Liver (tissue), 9 donors: Measurements from ENCODE around the gene ANKMY1. TPM values are rescaled to one million over a fixed set of nuclear protein-coding genes. Genes with fewer than 3 reads are reported as not detected.

Source experiments
- DNase-seq: peaks from one replicate; pipeline ENCODE4 v3.0.0-alpha.2; 2017; ENCODE audit warnings: low spot score
- H3K27ac ChIP-seq, 2 donors: one replicate each; pipeline ENCODE4 v1.7.0; 2013; ENCODE audit warnings: inconsistent platforms in 2 of 2, low read length in 2 of 2, control low read depth in 1 of 2, low read depth in 1 of 2, mild to moderate bottlenecking in 1 of 2
- H3K27me3 ChIP-seq, 4 donors: one replicate each; pipeline versions ENCODE4 v1.6.1 to v1.7.0; 2013; ENCODE audit warnings: low read length in 3 of 4, inconsistent platforms in 1 of 4, mild to moderate bottlenecking in 1 of 4, moderate library complexity in 1 of 4; ENCODE audit not compliant: control insufficient read depth in 4 of 4, insufficient read depth in 4 of 4
- H3K36me3 ChIP-seq, 4 donors: one replicate each; pipeline versions ENCODE4 v1.6.1 to v1.7.0; 2013; ENCODE audit warnings: low read length in 3 of 4, mild to moderate bottlenecking in 3 of 4, low read depth in 1 of 4, moderate library complexity in 1 of 4; ENCODE audit not compliant: control insufficient read depth in 4 of 4, insufficient read depth in 3 of 4
- H3K4me1 ChIP-seq, 4 donors: one replicate each; pipeline versions ENCODE4 v1.6.1 to v1.7.0; 2013; ENCODE audit warnings: low read length in 3 of 4, mild to moderate bottlenecking in 3 of 4, moderate library complexity in 1 of 4; ENCODE audit not compliant: control insufficient read depth in 4 of 4, insufficient read depth in 4 of 4
- H3K4me3 ChIP-seq, 3 donors: one replicate each; pipeline versions ENCODE4 v1.6.1 to v1.7.0; 2013; ENCODE audit warnings: low read length in 3 of 3, control low read depth in 1 of 3, low read depth in 1 of 3, mild to moderate bottlenecking in 1 of 3
- H3K9ac ChIP-seq, 2 donors: one replicate each; pipeline ENCODE4 v1.7.0; 2013; ENCODE audit warnings: low read length in 2 of 2, mild to moderate bottlenecking in 2 of 2, moderate library complexity in 2 of 2, control low read depth in 1 of 2, low read depth in 1 of 2
- H3K9me3 ChIP-seq, 4 donors: one replicate each; pipeline versions ENCODE4 v1.6.1 to v1.7.0; 2013; ENCODE audit warnings: low read length in 3 of 4; ENCODE audit not compliant: control insufficient read depth in 4 of 4
- EGR1 ChIP-seq, 2 donors: IDR thresholded peaks; 2 replicates each; pipeline ENCODE4 v1.6.1; 2016 to 2018; ENCODE audit warnings: antibody characterized with exemption in 2 of 2, low read depth in 2 of 2
- FOXA1 ChIP-seq: IDR thresholded peaks from 2 replicates; pipeline ENCODE4 v1.6.1; 2016; ENCODE audit warnings: antibody characterized with exemption
- GABPA ChIP-seq, 2 donors: IDR thresholded peaks in 1 of 2; conservative IDR thresholded peaks in 1 of 2; 2 replicates each; pipeline ENCODE4 v1.6.1; 2016; ENCODE audit warnings: antibody characterized with exemption in 2 of 2, mild to moderate bottlenecking in 1 of 2, moderate library complexity in 1 of 2
- HNF4A ChIP-seq, 2 donors: conservative IDR thresholded peaks; 2 replicates each; pipeline ENCODE4 v1.6.1; 2016; ENCODE audit warnings: antibody characterized with exemption in 2 of 2, mild to moderate bottlenecking in 2 of 2
- HNF4G ChIP-seq: IDR thresholded peaks from 2 replicates; pipeline ENCODE4 v1.6.1; 2016; ENCODE audit warnings: antibody characterized with exemption
- JUND ChIP-seq, 2 donors: IDR thresholded peaks; 2 replicates each; pipeline ENCODE4 v1.6.1; 2016; ENCODE audit warnings: antibody characterized with exemption in 2 of 2
- NR2F2 ChIP-seq: IDR thresholded peaks from 2 replicates; pipeline ENCODE4 v1.6.1; 2016; ENCODE audit warnings: antibody characterized with exemption
- RAD21 ChIP-seq, 2 donors: IDR thresholded peaks; 2 replicates each; pipeline ENCODE4 v1.6.1; 2016; ENCODE audit warnings: antibody characterized with exemption in 2 of 2, mild to moderate bottlenecking in 2 of 2
- REST ChIP-seq: IDR thresholded peaks from 2 replicates; pipeline ENCODE4 v1.6.1; 2016; ENCODE audit warnings: antibody characterized with exemption, mild to moderate bottlenecking
- SP1 ChIP-seq: IDR thresholded peaks from 2 replicates; pipeline ENCODE4 v1.6.1; 2018; ENCODE audit warnings: antibody characterized with exemption, mild to moderate bottlenecking
- TAF1 ChIP-seq: conservative IDR thresholded peaks from 2 replicates; pipeline ENCODE4 v1.6.1; 2016; ENCODE audit warnings: antibody characterized with exemption, mild to moderate bottlenecking
- YY1 ChIP-seq: IDR thresholded peaks from 2 replicates; pipeline ENCODE4 v1.6.1; 2016; ENCODE audit warnings: antibody characterized with exemption, mild to moderate bottlenecking
- WGBS: extraction: QIAGEN DNeasy Blood & Tissue Kit; methylation state at CpG from one replicate; pipeline ENCODE4 v1.1.7; 2013; 5-methylcytosine and 5-hydroxymethylcytosine counted together
- polyA plus RNA-seq, 2 donors: library from polyadenylated mRNA; stranded (reverse) in 1 of 2; unstranded in 1 of 2; fragments of 200-250 nt in 1 of 2; fragments of >200 nt in 1 of 2; fragmentation: Nextera tagmentation in 1 of 2; extraction: Ambion mirVana in 1 of 2; gene quantifications; one replicate each; pipeline versions ENCODE4 v1.2.1 to v1.2.3, GENCODE V29; 2013 to 2015
- total RNA-seq, 2 donors: library from RNA; depleted of rRNA; stranded (reverse); fragments of >200 nt; gene quantifications; one replicate each; pipeline ENCODE4 v1.2.3, GENCODE V29; 2014
- TF ChIP-seq, protein P1 (sequence below): IDR thresholded peaks from 2 replicates; pipeline ENCODE4 v1.6.1; 2016; ENCODE audit warnings: antibody characterized with exemption
- TF ChIP-seq, protein P2 (sequence below): fragments of 150-350 bp; IDR thresholded peaks from 2 replicates; pipeline ENCODE4 v1.5.1; 2017; ENCODE audit warnings: improper control_type of control experiment, low read depth, low read length; ENCODE audit not compliant: missing input control
- TF ChIP-seq, protein P3 (sequence below): IDR thresholded peaks from 2 replicates; pipeline ENCODE4 v1.6.1; 2016; ENCODE audit warnings: antibody characterized with exemption
- donor health status: healthy.
- donor health status: healthy.
- donor health status: healthy.
- donor health status: healthy.
- donor health status: healthy.

Gene ANKMY1
- total and polyA plus RNA-seq, 4 donors = 2.5 to 12.8 (median 4.2) TPM

GRCh38 chr2:240477916-240478315 is 79.9 kb downstream of the ANKMY1 start:
- Histone ChIP-seq H3K36me3 (no peaks in the 10 kb centered on the region), H3K27ac (no peak overlapping the region), H3K4me3 (no peak overlapping the region), H3K9me3 (peaks cover 0 to 2% (median 0%) of the 10 kb centered on the region in 4 donors), H3K4me1 (no peaks in the 10 kb centered on the region), H3K27me3 (no peaks in the 10 kb centered on the region), H3K9ac (no peak overlapping the region)
- TF ChIP-seq SP1 (no peak), FOXA1 (no peak), REST (no peak), RAD21 (IDR thresholded peaks at IDR 0.05) (no peak), HNF4G (no peak), HNF4A (conservative IDR thresholded peaks at IDR 0.05) (no peak), JUND (IDR thresholded peaks at IDR 0.05) (no peak), NR2F2 (no peak), TAF1 (no peak), EGR1 (IDR thresholded peaks at IDR 0.05; ENCODE audit: low read depth in 2 of 2) (no peak), GABPA (IDR thresholded peaks at IDR 0.05 in 1 of 2, conservative IDR thresholded peaks at IDR 0.05 in 1 of 2) (no peak)
- TF ChIP-seq, protein P1, sequence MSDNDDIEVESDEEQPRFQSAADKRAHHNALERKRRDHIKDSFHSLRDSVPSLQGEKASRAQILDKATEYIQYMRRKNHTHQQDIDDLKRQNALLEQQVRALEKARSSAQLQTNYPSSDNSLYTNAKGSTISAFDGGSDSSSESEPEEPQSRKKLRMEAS = no peak
- TF ChIP-seq, protein P2, sequence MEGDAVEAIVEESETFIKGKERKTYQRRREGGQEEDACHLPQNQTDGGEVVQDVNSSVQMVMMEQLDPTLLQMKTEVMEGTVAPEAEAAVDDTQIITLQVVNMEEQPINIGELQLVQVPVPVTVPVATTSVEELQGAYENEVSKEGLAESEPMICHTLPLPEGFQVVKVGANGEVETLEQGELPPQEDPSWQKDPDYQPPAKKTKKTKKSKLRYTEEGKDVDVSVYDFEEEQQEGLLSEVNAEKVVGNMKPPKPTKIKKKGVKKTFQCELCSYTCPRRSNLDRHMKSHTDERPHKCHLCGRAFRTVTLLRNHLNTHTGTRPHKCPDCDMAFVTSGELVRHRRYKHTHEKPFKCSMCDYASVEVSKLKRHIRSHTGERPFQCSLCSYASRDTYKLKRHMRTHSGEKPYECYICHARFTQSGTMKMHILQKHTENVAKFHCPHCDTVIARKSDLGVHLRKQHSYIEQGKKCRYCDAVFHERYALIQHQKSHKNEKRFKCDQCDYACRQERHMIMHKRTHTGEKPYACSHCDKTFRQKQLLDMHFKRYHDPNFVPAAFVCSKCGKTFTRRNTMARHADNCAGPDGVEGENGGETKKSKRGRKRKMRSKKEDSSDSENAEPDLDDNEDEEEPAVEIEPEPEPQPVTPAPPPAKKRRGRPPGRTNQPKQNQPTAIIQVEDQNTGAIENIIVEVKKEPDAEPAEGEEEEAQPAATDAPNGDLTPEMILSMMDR = no peak
- TF ChIP-seq, protein P3, sequence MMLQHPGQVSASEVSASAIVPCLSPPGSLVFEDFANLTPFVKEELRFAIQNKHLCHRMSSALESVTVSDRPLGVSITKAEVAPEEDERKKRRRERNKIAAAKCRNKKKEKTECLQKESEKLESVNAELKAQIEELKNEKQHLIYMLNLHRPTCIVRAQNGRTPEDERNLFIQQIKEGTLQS = no peak
- 96% methylated on average over 13 of the region's 13 CpGs for WGBS
- no peak for DNase-seq

- TF ChIP-seq YY1 (no peak), EGR1 (IDR thresholded peaks at IDR 0.05; ENCODE audit: low read depth in 2 of 2) (no peak)
- no peak overlapping the region for H3K9ac ChIP-seq
- no peaks in the 10 kb centered on the region for H3K4me1 ChIP-seq
- H3K36me3 ChIP-seq = no peaks in the 10 kb centered on the region
- H3K27me3 ChIP-seq = no peaks in the 10 kb centered on the region
- DNase-seq = no peak
- no peak overlapping the region for H3K4me3 ChIP-seq
- WGBS = 97% methylated on average over 4 of the region's 4 CpGs
- H3K9me3 ChIP-seq = peaks cover 0 to 2% (median 0%) of the 10 kb centered on the region in 4 donors
- no peak overlapping the region for H3K27ac ChIP-seq
Measured at GRCh38 chr2:240473211-240473610, 84.6 kb downstream of the ANKMY1 start.
